ENCODE data around the gene SYT13. TPM values are rescaled to one million over a fixed set of nuclear protein-coding genes. Genes with fewer than 3 reads are reported as not detected.

The SYT13 gene
- total RNA-seq, 1 donor from 2014 or later: 0.50 TPM

DNA sequence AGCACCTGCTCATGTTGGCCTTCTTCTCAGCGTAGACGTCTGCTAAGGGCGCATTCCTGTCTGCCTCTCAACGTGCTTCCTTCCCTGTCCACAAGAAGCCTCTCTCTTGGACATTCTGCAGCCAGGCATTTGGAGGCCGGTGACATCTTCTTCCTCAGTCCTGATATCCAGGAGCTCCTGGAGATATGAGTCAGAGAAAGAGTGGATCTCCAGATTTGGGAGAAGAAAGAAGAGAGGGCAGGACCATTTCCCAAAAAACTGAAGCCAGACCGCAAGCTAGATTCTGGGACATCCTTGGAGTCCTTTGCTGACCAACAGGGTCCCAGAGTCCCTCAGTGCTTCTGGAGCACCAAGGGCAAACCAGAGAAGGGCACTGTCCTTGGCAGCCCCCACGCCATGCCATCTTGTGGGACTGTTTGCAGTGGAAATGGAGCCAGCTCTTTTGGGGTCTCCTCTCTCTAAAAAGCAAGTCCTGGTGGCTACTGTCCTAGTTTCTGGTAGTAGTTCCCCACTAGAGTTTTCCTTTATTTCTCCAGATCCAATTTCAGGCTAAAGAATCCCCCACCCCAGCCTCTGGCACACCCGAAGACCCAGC lies 36.1 kb upstream of the SYT13 start:
- no peak overlapping the region for H3K4me3 ChIP-seq (ENCODE audit: insufficient read depth, low read depth, low read length)
- peaks cover 54% of the 10 kb centered on the region for H3K27me3 Mint-ChIP-seq (ENCODE audit: low read depth, unreplicated experiment)
- no peak overlapping the region for H3K4me2 ChIP-seq (ENCODE audit: low read length)
- no peaks in the 10 kb centered on the region for H3K4me1 ChIP-seq (ENCODE audit: insufficient read depth, low read length)
- peaks cover 8% of the 10 kb centered on the region for H3K9me3 Mint-ChIP-seq (ENCODE audit: unreplicated experiment)
- DNase-seq (ENCODE audit: low read depth) (no peak), FAIRE-seq (no peak)
- H3K9me3 ChIP-seq (ENCODE audit: insufficient read depth, low read depth, low read length): no peaks in the 10 kb centered on the region
- H3K4me1 Mint-ChIP-seq (ENCODE audit: low read depth, unreplicated experiment): no peaks in the 10 kb centered on the region
- no peaks in the 10 kb centered on the region for H4K20me1 ChIP-seq (ENCODE audit: insufficient read depth, low read length)
- no peak overlapping the region for H3K27ac ChIP-seq (ENCODE audit: low read depth, low read length)
- H2AFZ ChIP-seq (ENCODE audit: low read depth, low read length): no peak overlapping the region
- H3K27ac Mint-ChIP-seq (ENCODE audit: unreplicated experiment): no peak overlapping the region
- no peaks in the 10 kb centered on the region for H3K79me2 ChIP-seq (ENCODE audit: insufficient read depth, low read length)
- no peaks in the 10 kb centered on the region for H3K36me3 ChIP-seq (ENCODE audit: insufficient read depth, low read length)
- TF ChIP-seq, protein P1, sequence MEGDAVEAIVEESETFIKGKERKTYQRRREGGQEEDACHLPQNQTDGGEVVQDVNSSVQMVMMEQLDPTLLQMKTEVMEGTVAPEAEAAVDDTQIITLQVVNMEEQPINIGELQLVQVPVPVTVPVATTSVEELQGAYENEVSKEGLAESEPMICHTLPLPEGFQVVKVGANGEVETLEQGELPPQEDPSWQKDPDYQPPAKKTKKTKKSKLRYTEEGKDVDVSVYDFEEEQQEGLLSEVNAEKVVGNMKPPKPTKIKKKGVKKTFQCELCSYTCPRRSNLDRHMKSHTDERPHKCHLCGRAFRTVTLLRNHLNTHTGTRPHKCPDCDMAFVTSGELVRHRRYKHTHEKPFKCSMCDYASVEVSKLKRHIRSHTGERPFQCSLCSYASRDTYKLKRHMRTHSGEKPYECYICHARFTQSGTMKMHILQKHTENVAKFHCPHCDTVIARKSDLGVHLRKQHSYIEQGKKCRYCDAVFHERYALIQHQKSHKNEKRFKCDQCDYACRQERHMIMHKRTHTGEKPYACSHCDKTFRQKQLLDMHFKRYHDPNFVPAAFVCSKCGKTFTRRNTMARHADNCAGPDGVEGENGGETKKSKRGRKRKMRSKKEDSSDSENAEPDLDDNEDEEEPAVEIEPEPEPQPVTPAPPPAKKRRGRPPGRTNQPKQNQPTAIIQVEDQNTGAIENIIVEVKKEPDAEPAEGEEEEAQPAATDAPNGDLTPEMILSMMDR (IDR thresholded peaks at IDR 0.05; ENCODE audit: insufficient read depth, low read depth, low read length): no peak
- no peak overlapping the region for H3K9ac ChIP-seq (ENCODE audit: low read length)
- no peaks in the 10 kb centered on the region for H3K36me3 Mint-ChIP-seq (ENCODE audit: low read depth, unreplicated experiment)
- H3K27me3 ChIP-seq (ENCODE audit: insufficient read depth, low read length): peaks cover 5% of the 10 kb centered on the region
- no peak overlapping the region for H3K4me3 Mint-ChIP-seq (ENCODE audit: unreplicated experiment)

DNA sequence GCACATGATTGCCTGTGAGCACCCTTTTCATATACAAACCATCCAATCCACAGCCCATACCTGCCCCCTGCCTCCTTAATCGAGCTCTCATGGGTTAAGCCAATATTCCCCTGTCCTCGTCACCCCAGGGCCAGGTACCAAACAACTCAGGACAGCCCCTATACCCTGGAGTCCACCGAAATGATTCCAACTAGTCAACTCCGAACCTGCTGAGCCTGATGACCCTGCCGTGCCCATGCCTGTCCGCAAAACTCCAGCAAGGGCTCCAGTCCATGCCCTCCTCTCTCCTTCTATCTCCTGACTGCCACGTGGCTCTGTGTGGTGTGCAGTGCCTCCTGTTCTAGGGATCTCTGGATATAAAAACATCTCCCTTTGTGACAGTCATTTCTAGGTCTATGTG lies 35.5 kb upstream of the SYT13 start:
- no peaks in the 10 kb centered on the region for H3K4me1 ChIP-seq (ENCODE audit: insufficient read depth, low read length)
- Mint-ChIP-seq H3K27me3 (ENCODE audit: low read depth, unreplicated experiment) (peaks cover 54% of the 10 kb centered on the region), H3K4me3 (ENCODE audit: unreplicated experiment) (no peak overlapping the region), H3K4me1 (ENCODE audit: low read depth, unreplicated experiment) (no peaks in the 10 kb centered on the region), H3K36me3 (ENCODE audit: low read depth, unreplicated experiment) (no peaks in the 10 kb centered on the region), H3K9me3 (ENCODE audit: unreplicated experiment) (peaks cover 8% of the 10 kb centered on the region), H3K27ac (ENCODE audit: unreplicated experiment) (no peak overlapping the region)
- no peaks in the 10 kb centered on the region for H3K36me3 ChIP-seq (ENCODE audit: insufficient read depth, low read length)
- DNase-seq (ENCODE audit: low read depth) (no peak), FAIRE-seq (no peak)
- no peak overlapping the region for H3K4me2 ChIP-seq (ENCODE audit: low read length)
- no peaks in the 10 kb centered on the region for H3K79me2 ChIP-seq (ENCODE audit: insufficient read depth, low read length)
- no peak overlapping the region for H3K27ac ChIP-seq (ENCODE audit: low read depth, low read length)
- no peak overlapping the region for H3K4me3 ChIP-seq (ENCODE audit: insufficient read depth, low read depth, low read length)
- H2AFZ ChIP-seq (ENCODE audit: low read depth, low read length): no peak overlapping the region
- no peaks in the 10 kb centered on the region for H3K9me3 ChIP-seq (ENCODE audit: insufficient read depth, low read depth, low read length)
- peaks cover 5% of the 10 kb centered on the region for H3K27me3 ChIP-seq (ENCODE audit: insufficient read depth, low read length)
- no peak overlapping the region for H3K9ac ChIP-seq (ENCODE audit: low read length)
- H4K20me1 ChIP-seq (ENCODE audit: insufficient read depth, low read length): no peaks in the 10 kb centered on the region
- TF ChIP-seq EZH2 (IDR thresholded peaks at IDR 0.05; ENCODE audit: insufficient read depth, low read length): no peak
- TF ChIP-seq, protein P1 (IDR thresholded peaks at IDR 0.05; ENCODE audit: insufficient read depth, low read depth, low read length): no peak

DNA sequence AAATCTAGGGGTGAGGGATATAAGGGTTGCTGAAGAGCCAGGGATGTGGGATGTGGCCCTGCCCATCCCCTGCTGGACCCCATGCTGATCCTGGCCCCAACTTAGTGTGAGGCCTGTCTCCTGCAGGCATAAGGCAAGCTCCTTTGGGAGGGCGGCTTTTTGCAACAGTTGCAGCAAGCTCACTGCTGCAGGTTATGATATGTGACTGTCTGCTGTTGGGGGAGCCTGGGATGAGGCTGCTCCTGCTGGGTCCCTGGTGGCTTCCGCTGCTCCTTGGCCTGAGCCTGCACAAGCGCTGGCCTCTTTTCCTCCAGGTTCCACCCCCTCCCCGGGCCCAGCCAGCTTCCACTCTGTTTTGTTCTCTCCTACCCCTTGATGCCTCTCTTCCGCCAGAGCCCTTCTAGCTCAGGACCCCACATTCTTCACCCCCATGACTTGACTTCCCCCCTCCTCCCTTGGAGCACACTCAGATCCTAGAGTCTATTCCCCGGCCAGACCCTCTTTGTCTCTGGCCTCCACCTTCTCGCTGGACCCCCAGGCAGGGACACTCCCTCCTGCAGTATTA lies 35.0 kb upstream of the SYT13 start:
- Histone ChIP-seq H3K27ac (ENCODE audit: low read depth, low read length) (no peak overlapping the region), H2AFZ (ENCODE audit: low read depth, low read length) (no peak overlapping the region), H3K4me3 (ENCODE audit: insufficient read depth, low read depth, low read length) (no peak overlapping the region), H4K20me1 (ENCODE audit: insufficient read depth, low read length) (no peaks in the 10 kb centered on the region), H3K4me1 (ENCODE audit: insufficient read depth, low read length) (no peaks in the 10 kb centered on the region), H3K9me3 (ENCODE audit: insufficient read depth, low read depth, low read length) (no peaks in the 10 kb centered on the region), H3K9ac (ENCODE audit: low read length) (no peak overlapping the region), H3K4me2 (ENCODE audit: low read length) (no peak overlapping the region), H3K27me3 (ENCODE audit: insufficient read depth, low read length) (peaks cover 5% of the 10 kb centered on the region), H3K36me3 (ENCODE audit: insufficient read depth, low read length) (no peaks in the 10 kb centered on the region), H3K79me2 (ENCODE audit: insufficient read depth, low read length) (no peaks in the 10 kb centered on the region)
- H3K4me1 Mint-ChIP-seq (ENCODE audit: low read depth, unreplicated experiment): no peaks in the 10 kb centered on the region
- TF ChIP-seq, protein P1 (IDR thresholded peaks at IDR 0.05; ENCODE audit: insufficient read depth, low read depth, low read length): no peak
- TF ChIP-seq EZH2 (IDR thresholded peaks at IDR 0.05; ENCODE audit: insufficient read depth, low read length): no peak
- DNase-seq (ENCODE audit: low read depth) (no peak), FAIRE-seq (no peak)
- H3K4me3 Mint-ChIP-seq (ENCODE audit: unreplicated experiment): no peak overlapping the region
- peaks cover 7% of the 10 kb centered on the region for H3K9me3 Mint-ChIP-seq (ENCODE audit: unreplicated experiment)
- no peak overlapping the region for H3K27ac Mint-ChIP-seq (ENCODE audit: unreplicated experiment)
- H3K36me3 Mint-ChIP-seq (ENCODE audit: low read depth, unreplicated experiment): no peaks in the 10 kb centered on the region
- H3K27me3 Mint-ChIP-seq (ENCODE audit: low read depth, unreplicated experiment): peaks cover 53% of the 10 kb centered on the region

Data from astrocyte (in vitro differentiated cells and primary cell).